Tibial nerve (tissue), 4 donors: Measurements from ENCODE around the gene CD151.

Source experiments
- EP300 ChIP-seq, 2 donors: sonication (generic); formaldehyde crosslinking; IDR thresholded peaks; one replicate each; pipeline ENCODE4 v1.6.1; 2017; ENCODE audit warnings: antibody characterized with exemption in 2 of 2, mild to moderate bottlenecking in 1 of 2
- POLR2A ChIP-seq, 2 donors: fragments of 450-650 bp; IDR thresholded peaks; one replicate each; pipeline ENCODE4 v1.6.1; 2017; ENCODE audit warnings: antibody characterized with exemption in 2 of 2, mild to moderate bottlenecking in 2 of 2, moderate library complexity in 2 of 2
- TF ChIP-seq, protein P1 (sequence below), 5 experiments: fragments of 200-600 bp in 3 of 5; fragments of 450-650 bp in 2 of 5; sonication (generic) in 3 of 5; IDR thresholded peaks; one replicate each; pipeline ENCODE4 v1.5.1; 2016 to 2019; ENCODE audit warnings: antibody characterized with exemption in 5 of 5, mild to moderate bottlenecking in 3 of 5, moderate library complexity in 2 of 5

DNA sequence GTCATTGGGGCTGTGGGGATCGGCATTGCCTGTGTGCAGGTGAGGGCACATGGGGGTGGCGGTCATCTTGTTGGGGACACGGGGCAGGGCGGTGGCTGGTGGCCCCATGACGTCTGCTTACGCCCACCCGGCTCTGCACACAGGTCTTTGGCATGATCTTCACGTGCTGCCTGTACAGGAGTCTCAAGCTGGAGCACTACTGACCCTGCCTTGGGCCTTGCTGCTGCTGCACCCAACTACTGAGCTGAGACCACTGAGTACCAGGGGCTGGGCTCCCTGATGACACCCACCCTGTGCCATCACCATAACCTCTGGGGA is 5.2 kb downstream of the CD151 start:
- TF ChIP-seq, protein P1, sequence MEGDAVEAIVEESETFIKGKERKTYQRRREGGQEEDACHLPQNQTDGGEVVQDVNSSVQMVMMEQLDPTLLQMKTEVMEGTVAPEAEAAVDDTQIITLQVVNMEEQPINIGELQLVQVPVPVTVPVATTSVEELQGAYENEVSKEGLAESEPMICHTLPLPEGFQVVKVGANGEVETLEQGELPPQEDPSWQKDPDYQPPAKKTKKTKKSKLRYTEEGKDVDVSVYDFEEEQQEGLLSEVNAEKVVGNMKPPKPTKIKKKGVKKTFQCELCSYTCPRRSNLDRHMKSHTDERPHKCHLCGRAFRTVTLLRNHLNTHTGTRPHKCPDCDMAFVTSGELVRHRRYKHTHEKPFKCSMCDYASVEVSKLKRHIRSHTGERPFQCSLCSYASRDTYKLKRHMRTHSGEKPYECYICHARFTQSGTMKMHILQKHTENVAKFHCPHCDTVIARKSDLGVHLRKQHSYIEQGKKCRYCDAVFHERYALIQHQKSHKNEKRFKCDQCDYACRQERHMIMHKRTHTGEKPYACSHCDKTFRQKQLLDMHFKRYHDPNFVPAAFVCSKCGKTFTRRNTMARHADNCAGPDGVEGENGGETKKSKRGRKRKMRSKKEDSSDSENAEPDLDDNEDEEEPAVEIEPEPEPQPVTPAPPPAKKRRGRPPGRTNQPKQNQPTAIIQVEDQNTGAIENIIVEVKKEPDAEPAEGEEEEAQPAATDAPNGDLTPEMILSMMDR (IDR thresholded peaks at IDR 0.05), result no peak
- no peak for TF ChIP-seq POLR2A (IDR thresholded peaks at IDR 0.05)
- no peak for TF ChIP-seq EP300 (IDR thresholded peaks at IDR 0.05)
